Erythroblast (primary cell): ENCODE data around the gene GDF10.

Experiments
- GATA1 ChIP-seq: IDR thresholded peaks from 2 replicates; pipeline ENCODE4 v1.6.1; 2011; ENCODE audit warnings: low read depth, mild to moderate bottlenecking, control low read depth, low read length, moderate library complexity
- POLR2A ChIP-seq: IDR thresholded peaks from 2 replicates; pipeline ENCODE4 v1.6.1; 2011; ENCODE audit warnings: mild to moderate bottlenecking, low read length

- TF ChIP-seq POLR2A (no peak), GATA1 (no peak)
Observed at GRCh38 chr10:47319784-47320183, 19.8 kb downstream of the GDF10 start.
